ENCODE data around the gene PLOD1. TPM values are rescaled to one million over a fixed set of nuclear protein-coding genes. Genes with fewer than 3 reads are reported as not detected.

PLOD1 gene
- total RNA-seq, 1 experiment from 2014 or later, result 46.9 TPM

DNA sequence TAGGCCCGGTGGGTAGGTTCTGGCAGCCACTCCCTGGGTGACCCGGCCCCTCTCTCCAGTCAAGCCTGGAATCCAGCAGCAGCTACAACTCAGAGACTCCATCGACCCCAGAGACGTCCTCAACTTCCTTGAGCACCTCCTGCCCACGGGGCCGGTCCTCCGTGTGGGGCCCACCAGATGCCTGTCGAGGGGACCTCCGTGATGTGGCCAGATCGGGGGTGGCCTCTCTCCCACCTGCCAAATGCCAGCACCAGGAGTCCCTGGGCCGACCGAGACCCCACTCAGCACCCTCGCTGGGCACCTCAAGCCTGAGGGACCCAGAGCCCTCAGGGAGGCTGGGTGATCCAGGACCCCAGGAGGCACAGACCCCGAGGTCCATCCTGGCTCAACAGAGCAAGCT is 87.5 kb downstream of the PLOD1 start (continued):
- TF ChIP-seq GTF2I (CRISPR knock-in tag; conservative IDR thresholded peaks at IDR 0.05) (no peak), CBFB (CRISPR knock-in tag; IDR thresholded peaks at IDR 0.05; ENCODE audit: low read depth) (no peak)

Other genes with a start within 250 kb of the PLOD1 start
- 12.0 to 13.4 TPM (median 13.3 TPM) in 3 replicates for gene DRAXIN, start 243.0 kb upstream of the PLOD1 start, total RNA-seq (2021)
- 81.6 to 102 TPM (median 101 TPM) in 3 replicates for gene AGTRAP, start 198.6 kb upstream of the PLOD1 start, total RNA-seq (2021)
- 1.2 to 3.1 TPM (median 2.8 TPM) in 3 replicates for gene C1orf167, start 172.5 kb upstream of the PLOD1 start, total RNA-seq (2021)
- gene MTHFR, start 128.8 kb upstream of the PLOD1 start, total RNA-seq (2021), result 19.4 to 23.4 TPM (median 22.6 TPM) in 3 replicates
- gene CLCN6, start 128.5 kb upstream of the PLOD1 start, total RNA-seq (2021), result 20.0 to 22.3 TPM (median 20.8 TPM) in 3 replicates
- gene NPPA, start 86.9 kb upstream of the PLOD1 start, total RNA-seq (2021), result not detected in 3 replicates
- 0.27 TPM in 1 of 3 replicates, not detected in the others for gene NPPB, start 75.8 kb upstream of the PLOD1 start, total RNA-seq (2021)
- 45.3 to 50.2 TPM (median 45.6 TPM) in 3 replicates for gene KIAA2013, start 8.3 kb upstream of the PLOD1 start, total RNA-seq (2021)
- 56.8 to 63.0 TPM (median 59.8 TPM) in 3 replicates for gene MFN2, start 45.7 kb downstream of the PLOD1 start, total RNA-seq (2021)
- gene MIIP, start 84.8 kb downstream of the PLOD1 start, total RNA-seq (2021), result 65.6 to 75.1 TPM (median 67.4 TPM) in 3 replicates
- gene TNFRSF8, start 128.6 kb downstream of the PLOD1 start, total RNA-seq (2021), result 20.5 to 21.3 TPM (median 20.8 TPM) in 3 replicates
- 1.6 to 2.7 TPM (median 2.1 TPM) in 3 replicates for gene TNFRSF1B, start 232.3 kb downstream of the PLOD1 start, total RNA-seq (2021)

All from WTC11 (cell line).